ENCODE measurements around the gene PDLIM4.
A peak's percentile ranks its signal among the peaks of the same experiment; 100 is the strongest.

Gene PDLIM4

DNA sequence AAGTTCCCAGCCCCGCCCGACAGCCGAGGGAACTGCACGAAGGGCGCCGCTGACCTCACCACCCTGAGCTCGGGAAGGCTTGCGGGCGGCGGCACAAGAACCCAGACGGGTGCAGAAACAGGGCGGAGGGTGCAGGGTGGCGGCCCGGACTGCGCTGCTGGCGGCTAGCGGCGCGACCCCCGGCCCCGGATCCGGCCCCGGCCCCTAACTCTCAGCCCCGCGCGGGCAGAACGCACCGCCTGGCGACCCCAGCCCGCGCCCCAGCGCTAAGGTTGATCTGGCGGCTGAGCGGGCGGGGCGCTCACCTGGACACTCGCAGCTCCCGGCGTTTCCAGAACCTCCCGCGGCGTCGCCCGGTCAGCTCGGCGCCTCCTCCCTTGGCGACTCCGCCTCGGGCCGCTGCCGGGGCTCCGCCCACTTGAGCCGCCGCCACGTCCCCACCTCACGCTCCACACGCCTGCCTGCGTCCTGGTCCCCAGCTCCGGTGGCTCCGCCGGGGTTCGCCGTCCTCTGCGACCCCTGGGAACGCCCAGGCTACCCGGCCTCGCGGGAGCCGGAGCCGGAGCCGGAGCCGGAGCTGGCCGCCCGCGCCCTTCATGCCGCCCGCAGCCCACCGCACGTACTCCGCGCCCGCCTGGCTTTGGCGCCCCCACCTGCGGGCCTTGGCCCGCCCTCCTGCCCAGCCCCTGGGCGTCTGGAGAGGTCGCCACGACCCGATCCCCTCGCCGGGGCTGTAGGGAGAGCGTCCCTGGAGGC lies 29.8 kb upstream of the PDLIM4 start, which contains the start of gene P4HA2:
TSS of gene P4HA2 (minus strand) at position 369 of the 756 bp plus-strand sequence. CDS start 9,227 bp downstream, outside the sequence.
- FAIRE-seq = no peak

DNA sequence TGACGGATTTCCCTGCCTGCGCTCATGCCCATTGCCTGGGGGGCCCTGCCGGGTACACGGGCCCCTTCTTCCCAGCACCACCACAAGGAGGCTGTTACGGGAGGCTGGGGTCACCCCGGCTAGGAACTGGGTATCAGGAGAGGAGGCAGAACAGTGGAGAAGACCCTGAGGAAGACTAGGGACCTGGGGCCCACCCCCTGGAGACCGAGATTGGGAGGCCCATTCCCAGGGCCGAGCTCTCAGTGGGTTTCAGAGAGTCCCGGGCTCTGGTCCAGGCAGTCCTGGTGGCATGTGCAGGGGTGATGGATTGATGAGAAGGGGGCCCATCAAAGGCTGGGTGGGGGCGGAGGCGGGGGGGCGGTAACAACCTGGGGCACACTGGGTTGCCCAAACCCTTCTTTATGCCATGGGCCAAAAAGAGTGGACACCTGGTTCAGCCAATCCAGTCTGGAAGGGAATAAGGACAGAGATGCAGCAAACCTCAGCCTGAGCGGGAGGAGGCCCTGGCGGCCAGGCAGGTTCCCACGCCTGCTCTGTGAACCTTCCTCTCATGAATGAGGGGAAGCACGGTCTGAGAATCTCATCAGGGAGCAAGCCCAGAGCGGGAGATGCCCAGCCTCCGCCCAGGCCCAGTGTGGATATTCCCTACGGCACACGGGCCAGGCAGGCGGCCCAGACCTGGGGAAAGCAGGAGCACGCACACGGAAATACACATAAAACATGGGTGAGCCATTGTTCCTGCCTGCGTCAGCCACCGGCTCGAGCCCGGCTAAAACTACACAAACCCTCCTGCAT lies 29.1 kb upstream of the PDLIM4 start:
- no peak for FAIRE-seq

DNA sequence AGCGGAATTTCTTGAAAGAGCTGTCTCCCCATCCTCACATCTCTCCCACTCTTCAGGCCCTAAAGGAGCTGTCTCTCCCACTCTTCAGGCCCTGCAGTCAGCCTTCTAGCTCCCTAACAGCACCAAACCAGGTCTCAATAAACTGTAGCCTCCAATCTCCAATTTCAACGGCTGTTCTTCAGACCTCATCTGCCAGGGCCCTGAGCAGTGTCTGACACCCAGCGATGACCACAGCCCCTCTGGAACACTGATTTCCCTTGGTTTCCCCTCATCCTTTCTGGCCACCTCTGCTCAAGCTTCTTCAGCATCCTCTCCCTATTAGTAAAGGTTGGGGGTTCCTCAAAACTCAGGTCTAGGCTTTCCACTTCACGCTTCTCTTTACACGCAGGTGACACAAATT lies 28.3 kb upstream of the PDLIM4 start:
- FAIRE-seq = no peak

- no peak for FAIRE-seq
Measured at GRCh38 chr5:132230871-132231270, 26.6 kb upstream of the PDLIM4 start.

DNA sequence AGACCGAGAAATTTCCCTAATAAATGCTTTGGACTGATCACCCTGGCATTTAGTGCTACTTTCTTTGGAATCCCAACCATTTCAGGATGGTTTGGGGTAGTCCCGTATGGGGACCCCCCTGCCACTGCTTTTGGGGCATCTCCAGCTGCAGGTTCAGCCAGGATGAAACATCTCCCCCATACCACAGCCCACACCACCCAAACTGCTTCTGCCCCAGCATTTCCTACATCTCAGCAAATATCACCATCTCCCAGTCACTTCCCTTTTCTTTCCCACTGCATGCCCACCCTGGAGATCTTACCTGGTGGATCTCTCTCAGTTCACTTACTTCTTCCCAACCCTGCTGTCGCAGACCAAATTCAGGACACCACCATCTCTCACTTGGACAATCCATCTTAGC lies 25.0 kb upstream of the PDLIM4 start:
- FAIRE-seq = no peak

GRCh38 chr5:132233081-132233480 lies 24.4 kb upstream of the PDLIM4 start:
- FAIRE-seq = no peak

DNA sequence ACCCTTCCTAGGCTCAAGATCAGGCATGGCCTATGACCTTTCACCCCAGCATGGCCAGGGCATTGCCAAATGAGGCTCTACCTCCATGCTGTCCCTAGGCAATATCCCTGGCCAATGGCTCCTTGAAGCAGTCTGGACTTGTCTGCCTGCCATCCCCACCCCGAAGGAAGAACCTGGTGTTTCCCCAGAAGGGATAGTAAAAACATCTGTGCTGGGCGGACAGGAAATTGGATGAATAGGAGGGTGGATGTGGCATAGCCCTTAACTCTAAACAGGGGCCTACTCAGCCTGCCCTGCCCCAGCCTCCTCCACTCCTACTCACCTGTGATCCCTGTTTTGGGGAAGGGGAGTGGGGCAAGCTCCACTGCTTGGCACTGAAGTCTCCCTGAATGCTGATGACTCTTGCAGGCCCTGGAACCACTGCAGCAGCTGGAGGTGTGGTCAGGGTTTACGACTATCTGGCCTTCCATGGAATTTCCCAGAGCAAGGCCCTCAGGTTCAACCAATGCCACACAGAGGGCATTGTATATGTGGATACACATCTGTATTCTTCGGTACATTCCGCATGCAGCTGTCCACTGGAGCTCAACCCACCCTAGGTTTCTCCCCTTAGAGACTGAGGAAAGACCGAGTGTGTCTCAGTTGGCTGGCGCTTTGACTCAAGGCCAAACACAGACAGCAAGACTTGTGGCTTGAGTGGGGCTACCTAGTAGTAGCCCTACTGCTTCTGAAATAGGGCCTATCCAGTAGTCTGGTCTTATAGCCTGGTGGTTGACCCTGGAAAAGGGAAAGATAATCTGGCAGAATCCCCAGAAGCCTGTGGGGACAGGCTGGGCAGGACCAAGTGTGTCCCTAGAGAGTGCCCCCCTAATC lies 23.4 kb upstream of the PDLIM4 start:
- FAIRE-seq = no peak

DNA sequence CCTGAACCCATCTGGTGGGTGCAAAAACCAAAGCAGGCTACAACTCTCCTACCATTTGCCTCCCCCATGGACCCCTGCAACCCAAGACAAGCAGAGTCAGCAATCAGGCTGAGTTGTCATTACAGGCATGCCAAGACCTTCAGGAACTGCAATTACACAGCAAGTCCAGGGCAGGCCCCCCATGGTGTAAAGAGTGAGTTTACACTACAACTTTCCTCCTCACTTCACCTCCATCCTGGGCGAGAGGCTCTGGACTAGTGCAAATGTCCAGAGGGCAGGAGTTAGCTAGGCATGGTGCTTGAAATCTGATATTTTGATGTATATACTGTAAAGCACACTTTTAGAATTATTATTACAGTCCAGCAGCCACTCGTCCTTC lies 22.8 kb upstream of the PDLIM4 start:
- FAIRE-seq = no peak

- FAIRE-seq = no peak
Measured at GRCh38 chr5:132235340-132235739, 22.2 kb upstream of the PDLIM4 start.

GRCh38 chr5:132237141-132237540 lies 20.4 kb upstream of the PDLIM4 start:
- FAIRE-seq = no peak

- no peak for FAIRE-seq
Measured at GRCh38 chr5:132237670-132238069, 19.8 kb upstream of the PDLIM4 start.

DNA sequence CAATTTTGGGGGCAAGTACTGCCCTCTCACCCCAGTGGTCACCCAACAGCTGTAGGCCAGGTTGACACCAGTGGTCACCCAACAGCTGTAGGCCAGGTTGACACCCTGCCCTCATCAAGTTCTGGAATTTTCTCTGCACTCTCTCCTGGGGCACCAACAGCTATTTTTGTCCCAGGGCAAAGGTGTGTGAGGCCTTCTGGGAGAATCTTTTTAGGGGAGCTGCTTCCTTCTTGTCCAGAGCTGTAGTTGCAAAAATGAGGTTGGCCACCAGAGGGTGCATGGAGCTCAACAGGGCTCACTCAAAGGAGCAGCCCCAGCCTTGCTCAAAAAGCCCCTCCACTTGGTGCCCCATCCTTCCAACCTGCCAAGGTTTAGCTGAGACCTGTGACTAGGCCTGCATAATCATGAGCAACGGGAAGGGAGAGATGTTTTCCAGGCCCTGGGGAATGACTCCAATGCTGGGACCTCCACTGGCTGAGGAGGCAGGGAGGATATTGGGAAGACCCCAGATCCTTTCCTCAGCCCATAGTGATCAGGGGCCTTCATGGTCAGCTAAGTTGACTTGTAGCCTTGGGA lies 19.2 kb upstream of the PDLIM4 start:
- no peak for FAIRE-seq

DNA sequence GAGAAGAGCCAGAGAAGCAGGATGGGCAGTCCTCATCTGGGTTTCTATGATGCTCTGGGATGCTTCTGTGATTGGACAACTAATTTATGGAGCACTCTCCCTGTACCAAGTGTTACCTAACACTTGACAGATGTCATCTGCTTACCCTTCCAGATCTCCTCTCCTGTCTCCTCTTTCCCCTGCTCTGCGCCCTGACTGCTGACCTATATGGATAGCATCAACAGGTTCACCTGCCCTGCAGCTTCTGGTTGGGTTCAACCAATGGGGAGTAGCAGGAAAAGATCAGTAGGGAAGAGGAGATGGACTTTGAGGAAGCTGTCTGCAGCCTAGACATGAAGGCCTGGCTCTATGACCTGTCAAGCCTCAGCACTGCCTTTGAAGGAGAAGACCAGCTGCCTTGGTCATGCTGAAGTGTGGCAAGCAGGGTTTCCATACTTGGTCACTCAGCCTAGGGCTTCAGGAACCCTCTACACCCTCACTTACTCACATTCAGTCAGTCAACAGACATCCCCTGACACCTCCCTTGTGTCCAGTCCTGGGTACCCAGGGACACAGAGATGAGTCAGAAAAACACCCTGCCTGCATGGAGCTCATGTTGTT lies 18.5 kb upstream of the PDLIM4 start:
- no peak for FAIRE-seq

GRCh38 chr5:132239776-132240175 lies 17.7 kb upstream of the PDLIM4 start:
- FAIRE-seq = no peak

- no peak for FAIRE-seq
Measured at GRCh38 chr5:132243366-132243977, 14.0 kb upstream of the PDLIM4 start.

- no peak for FAIRE-seq
Measured at GRCh38 chr5:132245593-132245992, 11.9 kb upstream of the PDLIM4 start.

DNA sequence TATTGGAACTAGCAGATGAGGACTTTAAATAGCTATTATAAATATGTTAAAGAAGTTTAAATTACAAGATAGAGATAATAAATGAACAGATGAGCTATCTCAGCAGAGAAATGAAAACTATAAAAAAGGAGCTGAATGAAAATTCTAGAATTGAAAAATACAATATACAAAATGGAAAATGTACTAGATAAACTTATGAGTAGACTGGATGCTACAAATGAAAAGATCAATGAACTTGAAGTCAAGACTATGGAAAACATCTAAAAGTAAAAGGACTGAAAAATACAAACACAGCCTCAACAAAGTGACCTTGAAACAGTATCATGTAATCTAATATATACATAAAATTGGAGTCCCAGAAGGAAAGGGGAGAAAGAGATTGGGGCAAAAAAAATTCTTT lies 10.7 kb upstream of the PDLIM4 start:
- peak; percentile 48 for FAIRE-seq

GRCh38 chr5:132250547-132250946 lies 6.9 kb upstream of the PDLIM4 start:
- no peak for FAIRE-seq

GRCh38 chr5:132251220-132251725 lies 6.2 kb upstream of the PDLIM4 start:
- no peak for FAIRE-seq

DNA sequence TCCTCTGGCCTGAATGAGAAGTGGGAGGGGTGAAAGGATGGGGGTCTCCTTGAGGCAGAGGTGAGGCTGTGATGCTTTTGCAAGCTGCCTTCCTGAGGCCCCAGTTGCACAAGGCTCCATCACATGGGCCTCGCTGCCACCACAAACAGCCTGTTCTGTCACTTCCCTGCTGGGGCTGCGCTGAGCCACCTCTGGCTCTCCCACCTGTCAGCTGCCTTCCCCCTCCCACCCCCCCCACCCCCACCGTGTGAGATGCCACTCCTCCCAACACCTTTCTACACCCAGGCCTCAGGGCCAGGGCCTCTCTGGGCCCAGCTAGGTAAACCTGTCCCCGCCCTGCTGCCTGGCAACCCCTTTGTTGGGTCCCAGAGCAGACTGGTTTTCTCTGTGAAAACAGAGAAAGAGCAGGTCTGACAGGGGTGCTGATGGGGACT lies 4.5 kb upstream of the PDLIM4 start:
- no peak for FAIRE-seq

GRCh38 chr5:132253452-132254320 lies 3.8 kb upstream of the PDLIM4 start:
- FAIRE-seq = no peak
